CD4-positive, alpha-beta T cell treated with Interleukin-17A for 1 hour (primary cell): Measurements from ENCODE around the gene SEL1L3.
A peak's percentile ranks its signal among the peaks of the same experiment; 100 is the strongest.
"Not testable (repeated sequence)": the region's sequence is repeated elsewhere in the genome, so short reads cannot be mapped to it uniquely, and the experiment has no call there.

Experiments
- DNase-seq: peaks from one replicate; pipeline ENCODE4 v3.0.0-alpha.2; 2020

Gene SEL1L3

DNA sequence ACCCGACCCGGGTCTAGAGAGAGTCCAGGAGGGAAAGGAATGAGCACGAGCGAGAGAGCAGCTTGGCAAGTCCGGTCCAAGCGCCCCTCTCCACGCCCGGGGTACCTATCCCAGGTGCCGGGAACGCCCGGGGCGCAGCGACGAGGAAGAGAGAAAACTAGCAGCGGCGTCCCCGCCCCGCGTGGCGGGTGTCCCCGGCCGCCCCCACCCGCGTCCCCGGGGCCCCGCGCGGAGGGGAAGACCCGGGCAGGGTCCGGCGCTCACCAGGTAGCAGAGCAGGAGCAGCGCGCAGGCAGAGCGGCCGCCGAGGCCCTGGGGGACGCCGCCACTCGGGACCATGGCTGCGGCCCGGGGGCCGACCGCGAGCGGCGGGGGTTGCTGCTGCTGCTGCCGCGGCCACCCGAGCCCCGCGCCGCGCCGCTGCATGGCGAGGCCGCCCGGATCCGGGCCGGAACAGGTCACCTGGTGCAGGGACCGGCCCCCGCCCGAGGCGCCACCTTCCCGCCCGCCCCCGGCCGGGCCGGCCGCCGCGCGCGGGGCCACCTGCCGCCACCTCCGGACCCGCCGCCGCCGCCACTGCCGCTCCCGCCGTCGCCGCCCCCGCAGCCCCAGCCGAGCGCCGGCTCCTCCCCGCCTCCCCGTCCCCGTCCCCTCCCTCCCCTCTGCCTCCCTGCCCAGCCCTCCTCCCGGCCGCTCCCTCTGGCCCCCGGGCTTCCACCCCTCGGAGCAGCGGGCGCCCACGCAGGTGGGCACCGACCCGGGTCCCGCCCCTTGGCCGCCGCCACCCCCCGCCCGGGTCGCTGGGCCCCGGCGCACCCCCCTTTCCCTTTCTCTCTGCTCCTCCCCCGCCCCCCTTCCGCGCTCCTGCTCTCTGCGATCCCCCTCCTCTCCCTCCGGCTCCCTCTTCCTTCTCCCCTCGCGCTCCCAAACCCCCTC is at the start of gene SEL1L3:
Gene SEL1L3, minus strand, starts transcription at position 578 of the 936 bp plus-strand sequence. Its CDS starts 152 bp downstream, at position 426.
- DNase-seq: peak; percentile 51

DNA sequence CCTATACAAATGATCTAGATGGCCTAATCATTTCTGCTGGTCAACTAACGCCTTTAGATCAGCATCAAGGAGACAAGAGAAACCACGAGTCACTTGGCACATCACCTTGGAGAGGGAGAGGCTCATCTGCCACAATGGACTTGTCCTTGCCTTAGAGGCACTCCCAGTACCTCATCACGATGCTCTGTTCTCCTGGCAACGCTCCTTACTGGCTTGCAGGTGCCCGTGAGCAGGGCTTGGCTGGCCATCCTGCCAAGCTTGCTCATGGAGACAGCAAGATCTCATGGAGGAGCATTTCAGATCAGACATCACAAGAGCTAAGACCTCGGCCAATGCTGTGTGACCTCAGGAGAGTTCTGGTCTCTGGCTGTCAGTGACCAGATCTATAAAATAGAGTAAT is 48.6 kb upstream of the SEL1L3 start:
- DNase-seq: no peak

GRCh38 chr4:25908491-25908901 is 45.7 kb upstream of the SEL1L3 start:
- no peak for DNase-seq

GRCh38 chr4:25906113-25906512 is 43.3 kb upstream of the SEL1L3 start:
- not testable (repeated sequence) for DNase-seq

DNA sequence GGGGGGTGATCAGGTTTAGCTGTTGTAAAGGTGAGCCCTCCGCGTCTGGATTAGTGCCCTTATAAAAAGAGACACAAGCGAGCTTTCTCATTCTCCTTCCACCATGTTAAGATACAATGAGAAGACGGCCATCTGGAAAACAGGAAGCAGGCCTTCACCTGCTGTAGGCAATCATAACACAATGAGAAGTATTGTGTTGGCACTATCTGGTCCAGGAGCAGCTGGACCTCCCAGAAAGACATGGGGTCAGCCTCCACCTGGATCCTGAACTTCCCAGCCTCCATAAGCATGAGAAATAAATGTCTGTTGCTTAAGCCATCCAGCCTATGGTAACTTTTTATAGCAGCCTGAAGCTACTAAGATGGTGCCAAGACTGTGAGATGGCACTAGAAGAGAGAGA is 42.6 kb upstream of the SEL1L3 start:
- no peak for DNase-seq

DNA sequence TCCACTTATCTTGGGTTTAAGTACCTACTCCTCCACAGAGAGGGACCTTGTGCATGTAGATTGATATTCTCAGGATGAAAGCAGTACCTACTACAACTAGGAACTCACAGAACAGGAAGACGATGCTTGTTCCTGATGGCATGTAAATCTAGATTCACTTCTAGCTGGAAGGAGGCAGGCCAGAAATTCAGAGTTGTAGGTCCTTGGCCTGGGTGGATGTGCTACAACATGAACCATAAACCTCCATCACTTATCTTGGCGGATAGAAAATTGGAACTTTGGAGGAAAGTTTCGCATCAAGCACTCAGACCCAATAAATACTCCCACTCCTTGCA is 41.9 kb upstream of the SEL1L3 start:
- no peak for DNase-seq

GRCh38 chr4:25903900-25904747 is 41.3 kb upstream of the SEL1L3 start:
- no peak for DNase-seq

GRCh38 chr4:25901030-25901430 is 38.2 kb upstream of the SEL1L3 start:
- DNase-seq: no peak

DNA sequence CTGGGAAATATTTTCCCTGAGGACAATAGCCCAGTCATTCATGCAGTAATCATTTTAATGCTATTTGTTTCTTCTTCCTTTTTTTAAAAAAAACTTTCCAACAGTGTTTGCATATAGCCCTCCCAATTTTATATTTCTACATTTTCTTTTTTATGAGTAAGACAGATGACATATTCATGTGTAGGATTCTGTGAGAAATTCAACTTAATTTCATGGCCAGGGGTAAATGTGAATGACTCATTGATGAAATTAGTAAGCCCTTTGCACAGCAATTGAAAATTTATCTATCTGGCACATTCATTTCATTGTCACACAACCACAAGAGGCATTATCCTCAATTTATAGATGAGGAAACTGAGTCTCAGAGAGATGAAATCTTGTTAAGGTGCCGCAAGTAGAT is 37.5 kb upstream of the SEL1L3 start:
- no peak for DNase-seq

DNA sequence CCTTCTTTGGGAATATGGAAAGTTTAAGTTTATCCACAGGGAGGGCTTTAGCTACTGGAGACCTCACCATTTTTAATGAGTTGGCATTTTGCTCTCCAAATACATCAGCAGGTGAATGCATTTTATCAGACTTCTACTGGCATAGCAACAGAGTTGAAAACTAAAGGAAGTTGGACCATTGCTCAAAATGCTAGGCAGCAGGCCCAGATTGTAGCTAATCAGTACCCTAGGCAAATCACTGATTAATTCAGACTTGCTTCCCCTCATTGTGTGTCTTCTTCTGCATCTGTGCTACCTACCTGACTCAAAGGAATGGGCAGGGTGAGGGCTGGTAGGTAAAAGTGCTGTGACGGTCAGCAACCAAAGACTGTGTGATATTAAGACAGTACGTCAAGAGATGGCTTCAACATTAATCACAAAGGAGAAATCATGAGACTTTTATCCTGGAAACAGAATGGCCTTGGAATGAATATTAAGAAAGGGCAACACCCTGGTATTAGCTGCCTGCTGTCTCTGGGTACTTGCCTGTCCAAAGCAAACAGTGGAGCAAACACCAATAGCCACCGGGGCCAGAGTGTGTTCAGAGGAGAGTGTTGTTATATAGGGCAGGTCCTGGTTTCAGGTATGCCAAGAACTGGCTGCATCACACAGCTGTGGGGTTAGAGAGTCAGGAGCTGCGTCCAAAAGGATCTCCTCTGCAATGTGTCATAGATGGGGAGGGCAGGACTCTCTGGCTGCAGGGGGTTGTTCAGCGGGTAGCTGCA is 34.2 kb upstream of the SEL1L3 start:
- DNase-seq: no peak

GRCh38 chr4:25892796-25893195 is 30.0 kb upstream of the SEL1L3 start:
- no peak for DNase-seq

GRCh38 chr4:25890571-25891485 is 28.0 kb upstream of the SEL1L3 start:
- no peak for DNase-seq

DNA sequence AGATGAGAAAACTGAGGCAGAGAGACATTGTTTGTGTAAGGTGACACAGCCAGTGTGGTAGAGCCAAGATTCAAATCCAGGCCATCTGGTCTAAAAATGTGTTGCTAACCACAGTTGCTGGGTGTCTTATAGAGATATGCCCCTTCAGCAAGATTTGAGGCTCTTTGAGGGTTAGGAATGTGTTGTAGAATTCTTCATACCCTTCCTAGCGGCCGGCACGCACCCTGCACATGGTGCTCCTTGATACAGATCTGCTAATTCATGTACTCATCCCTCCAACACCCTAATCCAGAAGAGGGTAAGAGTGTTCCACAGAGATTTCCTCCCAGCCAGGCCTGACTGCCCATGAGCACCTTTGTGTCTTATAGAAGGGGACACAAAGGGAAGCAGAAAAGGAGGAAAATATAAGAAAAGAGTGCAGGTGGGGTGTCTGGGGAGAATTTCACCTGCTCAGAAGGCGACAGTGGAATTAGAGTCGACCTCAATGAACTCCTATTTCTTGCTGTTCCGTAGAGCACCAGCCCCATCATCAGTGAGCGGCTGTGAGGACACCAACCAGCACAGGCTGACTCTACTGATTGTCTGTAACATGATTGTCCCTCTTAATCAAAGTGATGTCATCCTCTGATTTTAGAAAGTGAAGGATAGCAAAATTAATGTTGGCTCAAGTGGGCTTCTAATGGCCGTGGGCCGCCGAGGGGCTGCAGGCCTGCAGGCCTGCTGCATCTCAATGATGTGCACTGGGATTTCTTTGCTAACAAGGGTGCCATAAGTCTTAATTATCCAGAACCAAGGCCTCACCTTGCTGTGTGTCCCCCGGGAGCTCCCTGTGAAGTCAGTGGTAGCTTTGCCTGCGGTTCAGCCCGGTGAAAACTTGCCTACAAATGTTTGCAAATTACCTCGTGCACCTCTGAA is 27.1 kb upstream of the SEL1L3 start:
- no peak for DNase-seq

DNA sequence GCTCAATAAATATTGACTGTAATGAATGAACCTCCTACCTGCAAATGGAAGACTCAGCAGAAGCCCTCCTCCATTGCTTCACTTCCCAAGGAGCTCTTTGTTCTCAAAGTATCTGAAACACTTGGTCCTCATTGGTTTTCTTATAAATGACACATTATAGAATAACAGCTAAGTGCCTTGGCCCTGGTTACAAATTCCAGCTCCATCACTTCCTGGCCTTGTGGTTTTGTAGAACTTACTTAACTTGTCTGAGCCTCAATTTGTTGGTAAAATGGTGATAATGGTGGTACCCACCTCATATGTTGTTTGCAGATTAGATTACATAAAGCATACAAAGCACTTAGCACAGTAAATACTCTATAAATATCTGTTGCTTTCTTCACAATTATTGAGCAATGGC is 26.0 kb upstream of the SEL1L3 start:
- DNase-seq: no peak

- DNase-seq: no peak
Observed at GRCh38 chr4:25884031-25884782, 21.4 kb upstream of the SEL1L3 start.

GRCh38 chr4:25883565-25883964 is 20.8 kb upstream of the SEL1L3 start:
- no peak for DNase-seq

GRCh38 chr4:25882226-25882625 is 19.4 kb upstream of the SEL1L3 start:
- DNase-seq: no peak

DNA sequence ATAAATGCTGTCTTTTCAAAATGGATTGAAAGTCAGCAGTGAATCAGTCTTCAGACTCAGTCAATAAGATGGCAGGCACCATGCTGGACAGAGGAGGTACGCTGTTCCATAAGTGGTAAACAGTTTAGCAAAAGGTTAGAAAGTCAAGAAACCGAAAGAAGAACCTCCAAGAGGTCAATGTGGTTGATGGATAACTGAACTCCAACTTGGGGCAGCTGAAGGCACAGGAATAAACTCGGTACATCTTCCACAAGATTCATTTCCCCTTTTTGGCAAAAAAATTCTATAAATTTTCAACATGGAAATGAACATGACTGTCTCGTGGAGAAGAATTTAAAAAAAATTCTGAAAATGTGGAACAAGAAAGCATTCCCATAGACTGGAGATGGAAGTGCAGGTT is 18.4 kb upstream of the SEL1L3 start:
- no peak for DNase-seq

DNA sequence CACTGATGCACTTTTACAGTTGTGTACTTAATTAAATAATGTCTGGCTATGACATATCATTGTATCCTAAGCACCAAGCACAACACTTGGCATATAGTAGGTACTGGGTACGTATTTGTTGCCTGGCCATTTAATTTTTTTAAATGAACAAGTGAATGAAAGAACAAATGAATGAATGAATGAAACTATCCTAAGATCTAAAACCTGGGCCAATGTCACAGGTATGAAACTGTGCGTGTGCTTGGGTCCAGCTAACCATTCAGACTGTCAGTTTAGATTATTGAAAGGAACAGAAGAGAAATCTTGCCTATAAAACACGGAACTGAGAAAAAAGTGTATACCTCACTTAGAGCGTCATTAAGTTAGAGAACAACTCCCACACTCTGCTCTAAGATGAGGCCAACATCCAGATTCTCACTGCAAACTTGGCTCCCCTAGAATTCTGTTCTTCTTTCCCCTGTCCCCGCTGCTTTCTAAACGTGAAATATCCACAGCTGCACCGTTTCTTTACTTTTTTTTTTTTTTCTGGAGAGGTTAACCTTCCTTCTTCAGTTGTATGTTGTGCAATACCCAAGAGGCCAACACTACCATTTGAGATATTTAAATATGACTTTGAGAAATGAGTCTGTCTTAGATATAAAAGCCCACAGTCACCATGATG is 17.3 kb upstream of the SEL1L3 start:
- no peak for DNase-seq

DNA sequence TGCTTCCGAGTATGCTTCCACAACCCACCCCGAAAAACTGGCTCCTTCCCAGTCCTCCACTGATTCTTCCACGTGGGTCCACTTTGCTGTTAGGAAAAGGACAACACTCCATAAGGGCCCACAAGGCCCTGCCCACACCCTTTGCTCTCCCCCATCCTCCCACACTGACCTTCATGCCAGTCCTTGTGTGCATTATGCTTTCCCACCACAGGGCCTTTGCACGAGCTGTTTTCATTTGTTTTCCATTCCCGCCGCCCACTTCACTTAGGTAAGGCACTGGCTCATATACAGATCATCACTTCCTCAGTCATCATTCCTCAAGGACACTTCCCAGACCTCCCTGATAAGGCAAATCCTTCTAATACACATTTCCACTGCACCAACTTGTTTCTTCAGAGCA is 16.8 kb upstream of the SEL1L3 start:
- no peak for DNase-seq
